ENCODE data around the gene KDM4B.

Gene KDM4B

GRCh38 chr19:5052945-5053485, 84.1 kb downstream of the KDM4B start:
- no peak for DNase-seq (ENCODE audit: low spot score)
- Histone ChIP-seq H3K4me3 (no peak overlapping the region), H3K27ac (peak overlapping the region in 1 of 2 donors; percentile 62)
- TF ChIP-seq, protein P1, sequence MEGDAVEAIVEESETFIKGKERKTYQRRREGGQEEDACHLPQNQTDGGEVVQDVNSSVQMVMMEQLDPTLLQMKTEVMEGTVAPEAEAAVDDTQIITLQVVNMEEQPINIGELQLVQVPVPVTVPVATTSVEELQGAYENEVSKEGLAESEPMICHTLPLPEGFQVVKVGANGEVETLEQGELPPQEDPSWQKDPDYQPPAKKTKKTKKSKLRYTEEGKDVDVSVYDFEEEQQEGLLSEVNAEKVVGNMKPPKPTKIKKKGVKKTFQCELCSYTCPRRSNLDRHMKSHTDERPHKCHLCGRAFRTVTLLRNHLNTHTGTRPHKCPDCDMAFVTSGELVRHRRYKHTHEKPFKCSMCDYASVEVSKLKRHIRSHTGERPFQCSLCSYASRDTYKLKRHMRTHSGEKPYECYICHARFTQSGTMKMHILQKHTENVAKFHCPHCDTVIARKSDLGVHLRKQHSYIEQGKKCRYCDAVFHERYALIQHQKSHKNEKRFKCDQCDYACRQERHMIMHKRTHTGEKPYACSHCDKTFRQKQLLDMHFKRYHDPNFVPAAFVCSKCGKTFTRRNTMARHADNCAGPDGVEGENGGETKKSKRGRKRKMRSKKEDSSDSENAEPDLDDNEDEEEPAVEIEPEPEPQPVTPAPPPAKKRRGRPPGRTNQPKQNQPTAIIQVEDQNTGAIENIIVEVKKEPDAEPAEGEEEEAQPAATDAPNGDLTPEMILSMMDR (IDR thresholded peaks at IDR 0.05) = no peak

DNA sequence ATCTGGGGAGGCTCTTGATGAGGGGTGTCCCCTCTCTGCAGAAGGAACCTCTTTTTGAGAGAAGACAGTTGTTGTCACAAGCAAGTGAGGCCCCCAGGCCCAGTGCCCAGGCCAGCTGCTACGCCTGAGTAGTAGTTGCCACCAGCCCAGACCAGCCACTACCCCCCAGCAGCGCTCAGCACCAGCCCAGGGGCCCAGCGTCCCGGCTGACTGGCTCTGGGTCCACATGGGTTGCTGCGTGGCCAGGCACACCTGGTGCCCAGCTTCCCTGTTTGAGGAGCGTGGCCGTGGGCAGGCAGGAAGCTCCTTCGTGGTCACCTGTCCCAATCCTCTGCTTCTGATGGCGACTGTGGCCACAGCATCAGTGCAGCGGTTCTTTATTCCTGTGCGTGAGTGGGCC, 84.7 kb downstream of the KDM4B start:
- TF ChIP-seq, protein P1 (IDR thresholded peaks at IDR 0.05) = no peak
- H3K4me3 ChIP-seq = no peak overlapping the region
- peak overlapping the region in 1 of 2 donors; percentile 62 for H3K27ac ChIP-seq
- DNase-seq (ENCODE audit: low spot score) = no peak

GRCh38 chr19:5054551-5055456, 85.9 kb downstream of the KDM4B start:
- no peak overlapping the region for H3K27ac ChIP-seq
- DNase-seq (ENCODE audit: low spot score) = no peak
- TF ChIP-seq, protein P1 (IDR thresholded peaks at IDR 0.05) = no peak
- H3K4me3 ChIP-seq = no peak overlapping the region

- no peak overlapping the region for H3K4me3 ChIP-seq
- DNase-seq (ENCODE audit: low spot score) = no peak
- TF ChIP-seq, protein P1 (IDR thresholded peaks at IDR 0.05) = no peak
These were observed 86.5 kb downstream of the KDM4B start for GRCh38 chr19:5055457-5055776.

GRCh38 chr19:5057860-5058259, 88.9 kb downstream of the KDM4B start:
- TF ChIP-seq, protein P1 (IDR thresholded peaks at IDR 0.05) = no peak
- H3K27ac ChIP-seq = no peak overlapping the region
- H3K4me3 ChIP-seq = no peak overlapping the region
- DNase-seq (ENCODE audit: low spot score) = no peak

More at GRCh38 chr19:5055457-5055776, 86.5 kb downstream of the KDM4B start:
- no peak overlapping the region for H3K27ac ChIP-seq

DNA sequence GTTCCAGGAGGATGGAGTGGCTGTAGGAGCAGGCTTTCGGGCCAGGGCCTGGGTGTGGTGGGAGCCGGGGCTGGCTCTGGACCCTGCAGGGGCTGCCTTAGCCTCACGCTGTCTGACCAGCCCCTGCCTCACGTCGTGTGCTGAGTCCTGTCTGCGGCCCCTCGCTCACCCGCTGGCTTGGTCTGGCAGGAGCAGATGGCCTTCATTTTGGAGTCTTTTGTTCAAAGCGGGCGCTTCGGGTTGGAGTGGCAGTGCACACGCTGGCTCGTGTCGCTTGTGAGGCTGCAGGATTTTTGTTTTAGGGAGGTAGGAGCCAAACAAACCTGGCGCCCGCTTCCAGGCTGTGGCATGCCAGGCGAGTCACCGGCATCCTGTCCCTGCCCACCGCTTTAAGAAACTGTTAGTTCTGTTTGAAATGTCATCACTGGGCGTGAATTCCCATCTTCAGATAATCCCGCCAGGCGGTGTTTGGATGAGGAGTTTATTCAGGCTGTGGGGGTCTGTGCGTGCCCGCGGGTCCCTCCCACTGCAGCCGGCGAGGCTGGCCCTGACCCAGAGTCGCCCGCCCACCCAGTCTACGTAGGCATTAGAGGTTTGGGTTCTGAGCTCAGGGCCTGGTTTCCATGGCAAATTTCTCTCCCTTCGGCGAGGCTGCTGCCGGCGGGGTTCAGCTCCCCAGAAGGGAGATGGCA, 89.8 kb downstream of the KDM4B start:
- no peak for DNase-seq (ENCODE audit: low spot score)
- TF ChIP-seq, protein P1 (IDR thresholded peaks at IDR 0.05) = no peak
- H3K4me3 ChIP-seq = peak overlapping the region; percentile 49
- H3K27ac ChIP-seq = peak overlapping the region in 1 of 2 donors; percentile 30
